Measurements from ENCODE around the gene RGS11. TPM values are rescaled to one million over a fixed set of nuclear protein-coding genes. Genes with fewer than 3 reads are reported as not detected.

RGS11 gene
- total and polyA plus RNA-seq, 4 donors: 0.51 to 1.6 (median 0.77) TPM; not detected in 1

DNA sequence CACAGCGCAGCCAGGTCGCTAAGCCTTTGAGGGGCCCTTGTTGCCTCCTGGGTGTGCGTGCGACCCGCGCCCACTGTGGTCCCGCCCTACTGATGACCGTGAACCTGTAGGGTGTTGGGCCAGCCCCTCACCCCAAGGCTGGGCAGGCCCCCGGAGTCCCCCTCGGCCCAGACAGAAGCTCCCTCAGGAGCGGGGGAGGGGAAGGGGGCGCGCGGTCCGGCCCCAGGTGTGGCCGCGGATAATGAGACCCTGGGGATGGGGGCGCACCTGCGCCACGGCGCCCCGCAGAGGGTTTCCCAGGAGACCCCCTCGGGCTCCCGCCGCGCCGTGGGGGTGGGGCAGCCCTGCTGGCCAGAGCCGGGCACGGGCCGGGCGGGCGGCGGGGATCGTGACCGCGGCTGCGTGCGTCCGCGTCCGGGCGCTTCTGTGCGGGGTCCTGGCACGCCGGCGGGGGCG lies 4.3 kb upstream of the RGS11 start:
- Histone ChIP-seq H3K9me3 (ENCODE audit: control insufficient read depth in 4 of 4, low read length in 3 of 4) (no peaks in the 10 kb centered on the region), H3K4me1 (ENCODE audit: control insufficient read depth in 4 of 4, insufficient read depth in 4 of 4, low read length in 3 of 4) (peaks cover 0 to 10% (median 4%) of the 10 kb centered on the region in 4 donors), H3K27me3 (ENCODE audit: control insufficient read depth in 4 of 4, insufficient read depth in 4 of 4, low read length in 3 of 4) (peaks cover 0 to 11% (median 0%) of the 10 kb centered on the region in 4 donors), H3K4me3 (ENCODE audit: low read depth in 1 of 3, low read length in 3 of 3) (peak overlapping the region in 1 of 3 donors; percentile 42), H3K36me3 (ENCODE audit: control insufficient read depth in 4 of 4, insufficient read depth in 3 of 4, low read depth in 1 of 4, low read length in 3 of 4) (no peaks in the 10 kb centered on the region), H3K27ac (ENCODE audit: low read depth in 1 of 2, low read length in 2 of 2) (no peak overlapping the region), H3K9ac (ENCODE audit: low read depth in 1 of 2, low read length in 2 of 2) (no peak overlapping the region)
- TF ChIP-seq, protein P1, sequence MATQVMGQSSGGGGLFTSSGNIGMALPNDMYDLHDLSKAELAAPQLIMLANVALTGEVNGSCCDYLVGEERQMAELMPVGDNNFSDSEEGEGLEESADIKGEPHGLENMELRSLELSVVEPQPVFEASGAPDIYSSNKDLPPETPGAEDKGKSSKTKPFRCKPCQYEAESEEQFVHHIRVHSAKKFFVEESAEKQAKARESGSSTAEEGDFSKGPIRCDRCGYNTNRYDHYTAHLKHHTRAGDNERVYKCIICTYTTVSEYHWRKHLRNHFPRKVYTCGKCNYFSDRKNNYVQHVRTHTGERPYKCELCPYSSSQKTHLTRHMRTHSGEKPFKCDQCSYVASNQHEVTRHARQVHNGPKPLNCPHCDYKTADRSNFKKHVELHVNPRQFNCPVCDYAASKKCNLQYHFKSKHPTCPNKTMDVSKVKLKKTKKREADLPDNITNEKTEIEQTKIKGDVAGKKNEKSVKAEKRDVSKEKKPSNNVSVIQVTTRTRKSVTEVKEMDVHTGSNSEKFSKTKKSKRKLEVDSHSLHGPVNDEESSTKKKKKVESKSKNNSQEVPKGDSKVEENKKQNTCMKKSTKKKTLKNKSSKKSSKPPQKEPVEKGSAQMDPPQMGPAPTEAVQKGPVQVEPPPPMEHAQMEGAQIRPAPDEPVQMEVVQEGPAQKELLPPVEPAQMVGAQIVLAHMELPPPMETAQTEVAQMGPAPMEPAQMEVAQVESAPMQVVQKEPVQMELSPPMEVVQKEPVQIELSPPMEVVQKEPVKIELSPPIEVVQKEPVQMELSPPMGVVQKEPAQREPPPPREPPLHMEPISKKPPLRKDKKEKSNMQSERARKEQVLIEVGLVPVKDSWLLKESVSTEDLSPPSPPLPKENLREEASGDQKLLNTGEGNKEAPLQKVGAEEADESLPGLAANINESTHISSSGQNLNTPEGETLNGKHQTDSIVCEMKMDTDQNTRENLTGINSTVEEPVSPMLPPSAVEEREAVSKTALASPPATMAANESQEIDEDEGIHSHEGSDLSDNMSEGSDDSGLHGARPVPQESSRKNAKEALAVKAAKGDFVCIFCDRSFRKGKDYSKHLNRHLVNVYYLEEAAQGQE (IDR thresholded peaks at IDR 0.05): no peak
- TF ChIP-seq RAD21 (IDR thresholded peaks at IDR 0.05) (no peak), YY1 (IDR thresholded peaks at IDR 0.05) (no peak), HNF4A (conservative IDR thresholded peaks at IDR 0.05) (no peak)
- TF ChIP-seq, protein P2, sequence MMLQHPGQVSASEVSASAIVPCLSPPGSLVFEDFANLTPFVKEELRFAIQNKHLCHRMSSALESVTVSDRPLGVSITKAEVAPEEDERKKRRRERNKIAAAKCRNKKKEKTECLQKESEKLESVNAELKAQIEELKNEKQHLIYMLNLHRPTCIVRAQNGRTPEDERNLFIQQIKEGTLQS (IDR thresholded peaks at IDR 0.05): no peak
- TF ChIP-seq, protein P3, sequence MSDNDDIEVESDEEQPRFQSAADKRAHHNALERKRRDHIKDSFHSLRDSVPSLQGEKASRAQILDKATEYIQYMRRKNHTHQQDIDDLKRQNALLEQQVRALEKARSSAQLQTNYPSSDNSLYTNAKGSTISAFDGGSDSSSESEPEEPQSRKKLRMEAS (IDR thresholded peaks at IDR 0.05): no peak
- WGBS: 9% methylated on average over 47 of the region's 47 CpGs
- DNase-seq (ENCODE audit: low spot score): no peak

DNA sequence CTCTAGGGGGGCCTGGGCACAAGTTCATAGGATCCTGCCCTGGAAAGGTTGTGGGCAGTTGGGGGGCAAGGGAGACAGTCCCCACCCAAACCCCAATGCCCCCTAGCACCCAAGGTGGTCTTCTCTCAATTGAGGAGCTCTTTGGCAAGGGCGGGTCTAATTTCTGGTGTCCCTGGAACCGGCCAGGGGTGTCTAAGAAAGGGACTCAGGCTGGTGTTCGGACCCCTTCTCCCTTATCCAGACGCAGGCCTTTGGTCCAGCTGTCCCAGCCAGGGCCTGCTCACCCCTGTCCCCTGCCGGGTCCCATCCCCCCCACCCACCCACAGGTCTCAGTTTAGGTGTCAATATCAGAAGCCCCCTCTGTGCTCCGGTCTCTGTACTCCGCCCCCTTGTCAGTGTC lies 3.8 kb upstream of the RGS11 start:
- peaks cover 0 to 11% (median 1%) of the 10 kb centered on the region in 4 donors for H3K27me3 ChIP-seq (ENCODE audit: control insufficient read depth in 4 of 4, insufficient read depth in 4 of 4, low read length in 3 of 4)
- TF ChIP-seq, protein P1 (IDR thresholded peaks at IDR 0.05): no peak
- TF ChIP-seq TAF1 (conservative IDR thresholded peaks at IDR 0.05) (no peak), HNF4G (IDR thresholded peaks at IDR 0.05) (no peak), YY1 (IDR thresholded peaks at IDR 0.05) (no peak), JUND (IDR thresholded peaks at IDR 0.05) (no peak), SP1 (IDR thresholded peaks at IDR 0.05) (no peak), NR2F2 (IDR thresholded peaks at IDR 0.05) (no peak), RAD21 (IDR thresholded peaks at IDR 0.05) (no peak), FOXA2 (IDR thresholded peaks at IDR 0.05) (no peak), EGR1 (IDR thresholded peaks at IDR 0.05; ENCODE audit: low read depth in 2 of 2) (no peak), RXRA (IDR thresholded peaks at IDR 0.05) (no peak), FOXA1 (IDR thresholded peaks at IDR 0.05) (no peak), HNF4A (conservative IDR thresholded peaks at IDR 0.05) (no peak), GABPA (IDR thresholded peaks at IDR 0.05 in 1 of 2, conservative IDR thresholded peaks at IDR 0.05 in 1 of 2) (no peak)
- TF ChIP-seq, protein P4, sequence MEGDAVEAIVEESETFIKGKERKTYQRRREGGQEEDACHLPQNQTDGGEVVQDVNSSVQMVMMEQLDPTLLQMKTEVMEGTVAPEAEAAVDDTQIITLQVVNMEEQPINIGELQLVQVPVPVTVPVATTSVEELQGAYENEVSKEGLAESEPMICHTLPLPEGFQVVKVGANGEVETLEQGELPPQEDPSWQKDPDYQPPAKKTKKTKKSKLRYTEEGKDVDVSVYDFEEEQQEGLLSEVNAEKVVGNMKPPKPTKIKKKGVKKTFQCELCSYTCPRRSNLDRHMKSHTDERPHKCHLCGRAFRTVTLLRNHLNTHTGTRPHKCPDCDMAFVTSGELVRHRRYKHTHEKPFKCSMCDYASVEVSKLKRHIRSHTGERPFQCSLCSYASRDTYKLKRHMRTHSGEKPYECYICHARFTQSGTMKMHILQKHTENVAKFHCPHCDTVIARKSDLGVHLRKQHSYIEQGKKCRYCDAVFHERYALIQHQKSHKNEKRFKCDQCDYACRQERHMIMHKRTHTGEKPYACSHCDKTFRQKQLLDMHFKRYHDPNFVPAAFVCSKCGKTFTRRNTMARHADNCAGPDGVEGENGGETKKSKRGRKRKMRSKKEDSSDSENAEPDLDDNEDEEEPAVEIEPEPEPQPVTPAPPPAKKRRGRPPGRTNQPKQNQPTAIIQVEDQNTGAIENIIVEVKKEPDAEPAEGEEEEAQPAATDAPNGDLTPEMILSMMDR (IDR thresholded peaks at IDR 0.05; ENCODE audit: low read depth, low read length, missing input control): no peak
- TF ChIP-seq, protein P5, sequence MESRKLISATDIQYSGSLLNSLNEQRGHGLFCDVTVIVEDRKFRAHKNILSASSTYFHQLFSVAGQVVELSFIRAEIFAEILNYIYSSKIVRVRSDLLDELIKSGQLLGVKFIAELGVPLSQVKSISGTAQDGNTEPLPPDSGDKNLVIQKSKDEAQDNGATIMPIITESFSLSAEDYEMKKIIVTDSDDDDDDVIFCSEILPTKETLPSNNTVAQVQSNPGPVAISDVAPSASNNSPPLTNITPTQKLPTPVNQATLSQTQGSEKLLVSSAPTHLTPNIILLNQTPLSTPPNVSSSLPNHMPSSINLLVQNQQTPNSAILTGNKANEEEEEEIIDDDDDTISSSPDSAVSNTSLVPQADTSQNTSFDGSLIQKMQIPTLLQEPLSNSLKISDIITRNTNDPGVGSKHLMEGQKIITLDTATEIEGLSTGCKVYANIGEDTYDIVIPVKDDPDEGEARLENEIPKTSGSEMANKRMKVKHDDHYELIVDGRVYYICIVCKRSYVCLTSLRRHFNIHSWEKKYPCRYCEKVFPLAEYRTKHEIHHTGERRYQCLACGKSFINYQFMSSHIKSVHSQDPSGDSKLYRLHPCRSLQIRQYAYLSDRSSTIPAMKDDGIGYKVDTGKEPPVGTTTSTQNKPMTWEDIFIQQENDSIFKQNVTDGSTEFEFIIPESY (IDR thresholded peaks at IDR 0.05): no peak
- TF ChIP-seq, protein P3 (IDR thresholded peaks at IDR 0.05): no peak

More for the DNA sequence above, 3.8 kb upstream of the RGS11 start:
- 75% methylated on average over 7 of the region's 7 CpGs for WGBS
- Histone ChIP-seq H3K4me3 (ENCODE audit: low read depth in 1 of 3, low read length in 3 of 3) (no peak overlapping the region), H3K4me1 (ENCODE audit: control insufficient read depth in 4 of 4, insufficient read depth in 4 of 4, low read length in 3 of 4) (peaks cover 0 to 12% (median 4%) of the 10 kb centered on the region in 4 donors), H3K9me3 (ENCODE audit: control insufficient read depth in 4 of 4, low read length in 3 of 4) (no peaks in the 10 kb centered on the region), H3K36me3 (ENCODE audit: control insufficient read depth in 4 of 4, insufficient read depth in 3 of 4, low read depth in 1 of 4, low read length in 3 of 4) (no peaks in the 10 kb centered on the region), H3K9ac (ENCODE audit: low read depth in 1 of 2, low read length in 2 of 2) (no peak overlapping the region), H3K27ac (ENCODE audit: low read depth in 1 of 2, low read length in 2 of 2) (no peak overlapping the region)
- DNase-seq (ENCODE audit: low spot score): no peak

Measured in liver (tissue), 9 donors.